HG02571 (cell line): Measurements from ENCODE around the gene SYNRG.
"Not testable (repeated sequence)": the region's sequence is repeated elsewhere in the genome, so short reads cannot be mapped to it uniquely, and the experiment has no call there.

Source experiments
- ATAC-seq: cut with Tn5 transposase; IDR thresholded peaks from one replicate; pipeline ENCODE4 v1.9.1; 2021; ENCODE audit warnings: mild to moderate bottlenecking, moderate library complexity; ENCODE audit not compliant: unreplicated experiment

The SYNRG gene

GRCh38 chr17:37541880-37542660, 67.1 kb downstream of the SYNRG start:
- ATAC-seq = no peak

DNA sequence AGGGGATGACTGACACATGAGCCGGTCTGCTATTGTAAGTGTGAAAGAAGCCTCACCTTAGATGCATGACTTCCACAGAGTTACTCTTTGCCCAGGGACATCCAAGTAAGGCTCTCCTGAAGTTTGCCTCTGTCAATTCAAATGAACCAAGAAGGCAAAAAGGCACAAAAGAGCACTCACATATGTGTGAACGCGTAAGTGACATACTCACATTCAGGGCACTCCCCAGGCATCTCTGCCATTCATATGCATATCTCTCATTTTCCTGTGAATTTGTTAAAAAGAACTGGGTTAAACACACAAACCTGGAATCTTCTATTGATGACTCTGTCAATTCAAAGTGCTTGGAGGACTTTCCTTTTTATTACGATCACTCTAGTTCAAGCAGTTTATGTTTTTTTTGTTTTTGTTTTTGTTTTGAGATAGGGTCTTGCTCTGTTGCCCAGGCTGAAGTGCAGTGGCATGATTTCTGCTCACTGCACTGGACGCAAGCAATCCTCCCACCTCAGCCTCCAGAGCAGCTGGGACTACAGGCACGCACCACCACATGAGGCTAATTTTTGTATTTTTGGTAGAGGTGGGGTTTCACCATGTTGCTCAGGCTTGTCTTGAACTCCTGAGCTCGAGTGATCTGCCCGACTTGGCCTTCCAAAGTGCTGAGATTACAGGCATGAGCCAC, 70.1 kb downstream of the SYNRG start:
- no peak for ATAC-seq

DNA sequence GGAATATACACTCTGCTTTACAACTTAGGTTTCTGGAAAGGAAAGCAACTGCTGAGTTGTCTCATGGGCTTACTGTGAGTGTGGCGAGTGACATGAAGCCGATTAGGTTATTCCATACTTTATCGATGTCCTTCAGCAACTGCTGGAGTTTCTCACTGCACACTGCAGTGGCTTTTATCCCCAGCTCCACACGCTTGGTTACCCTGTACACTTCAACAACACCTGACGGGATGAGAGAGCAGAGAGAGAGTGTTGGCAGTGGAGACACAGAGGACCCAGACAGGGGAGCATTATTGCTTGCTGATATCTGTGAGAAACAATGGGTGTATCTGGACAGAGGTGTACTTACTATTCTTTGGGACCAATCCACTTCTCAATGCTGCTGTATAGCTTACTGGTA, 73.3 kb downstream of the SYNRG start:
- ATAC-seq = no peak

GRCh38 chr17:37532756-37533155, 76.5 kb downstream of the SYNRG start:
- ATAC-seq = no peak

- ATAC-seq = no peak
Measured at GRCh38 chr17:37530420-37530819, 78.8 kb downstream of the SYNRG start.

DNA sequence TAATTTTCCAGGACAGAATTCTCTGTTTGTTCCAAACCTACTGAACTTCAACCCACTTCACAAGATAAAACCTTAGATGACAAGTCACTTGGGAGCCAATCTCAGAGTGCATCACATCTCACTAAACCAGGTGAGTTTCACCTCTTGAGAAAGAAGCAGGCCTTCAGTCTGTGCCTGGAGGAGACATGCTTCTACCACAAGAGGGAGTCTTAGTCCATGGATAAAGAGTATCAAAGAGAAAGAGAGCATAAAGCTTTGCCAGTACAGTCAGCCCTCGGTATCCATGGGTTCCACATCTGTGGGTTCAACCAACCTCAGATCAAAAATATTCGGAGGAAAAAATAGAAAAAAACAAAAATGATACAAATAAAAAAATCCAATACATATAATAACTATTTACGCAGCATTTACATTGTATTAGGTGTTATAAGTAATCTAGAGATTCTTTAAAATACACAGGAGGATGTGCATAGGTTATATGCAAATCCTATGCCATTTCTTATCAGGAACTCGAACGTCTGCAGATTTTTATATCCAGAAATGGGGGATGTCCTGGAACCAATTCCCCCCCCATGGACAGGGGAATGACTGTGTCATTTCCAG, 81.9 kb downstream of the SYNRG start:
- no peak for ATAC-seq

GRCh38 chr17:37523715-37524219, 85.5 kb downstream of the SYNRG start:
- ATAC-seq = no peak

DNA sequence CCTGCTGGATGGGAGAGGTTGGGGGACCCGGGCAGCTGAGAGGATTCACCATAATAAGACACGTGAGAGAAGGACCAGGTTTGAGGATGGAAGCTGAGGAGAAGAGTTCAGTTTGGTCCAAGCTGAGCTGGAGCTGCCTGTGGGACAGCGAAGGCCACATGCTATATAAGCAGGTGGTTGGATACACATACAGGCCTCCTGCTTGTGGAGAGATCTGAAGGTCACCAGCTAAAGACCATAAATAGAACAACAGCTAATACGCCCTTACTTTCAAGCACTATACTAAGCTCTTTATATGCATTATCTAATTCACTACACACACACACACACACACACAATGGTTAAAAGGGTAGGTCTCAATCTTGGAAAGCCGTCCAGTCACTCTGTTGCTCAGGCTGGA, 87.4 kb downstream of the SYNRG start:
- no peak for ATAC-seq

GRCh38 chr17:37520174-37520573, 89.0 kb downstream of the SYNRG start:
- ATAC-seq = no peak

GRCh38 chr17:37519251-37519985, 89.8 kb downstream of the SYNRG start:
- no peak for ATAC-seq

DNA sequence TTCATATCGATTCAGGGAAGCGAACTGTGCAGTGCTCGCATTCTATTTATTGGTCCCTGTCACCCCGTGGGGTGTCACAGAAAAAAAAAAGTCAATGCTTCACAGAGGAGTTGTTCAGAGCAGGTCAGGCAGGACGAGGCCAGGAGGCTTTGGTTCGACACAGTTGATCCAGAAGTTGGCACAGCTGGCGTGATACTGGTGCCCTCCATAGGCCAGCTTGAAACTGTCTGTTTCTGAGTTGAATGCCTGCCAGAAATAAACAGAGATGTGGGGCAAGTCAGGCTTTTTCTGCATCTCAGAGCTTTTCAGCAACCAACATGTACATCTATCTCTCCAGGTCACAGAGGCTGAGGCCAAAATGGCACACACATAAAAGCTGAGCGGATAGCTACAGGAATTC, 90.4 kb downstream of the SYNRG start:
- no peak for ATAC-seq

GRCh38 chr17:37517881-37518280, 91.3 kb downstream of the SYNRG start:
- no peak for ATAC-seq

- no peak for ATAC-seq
Measured at GRCh38 chr17:37516127-37516571, 93.1 kb downstream of the SYNRG start.

GRCh38 chr17:37513711-37514110, 95.5 kb downstream of the SYNRG start:
- no peak for ATAC-seq

DNA sequence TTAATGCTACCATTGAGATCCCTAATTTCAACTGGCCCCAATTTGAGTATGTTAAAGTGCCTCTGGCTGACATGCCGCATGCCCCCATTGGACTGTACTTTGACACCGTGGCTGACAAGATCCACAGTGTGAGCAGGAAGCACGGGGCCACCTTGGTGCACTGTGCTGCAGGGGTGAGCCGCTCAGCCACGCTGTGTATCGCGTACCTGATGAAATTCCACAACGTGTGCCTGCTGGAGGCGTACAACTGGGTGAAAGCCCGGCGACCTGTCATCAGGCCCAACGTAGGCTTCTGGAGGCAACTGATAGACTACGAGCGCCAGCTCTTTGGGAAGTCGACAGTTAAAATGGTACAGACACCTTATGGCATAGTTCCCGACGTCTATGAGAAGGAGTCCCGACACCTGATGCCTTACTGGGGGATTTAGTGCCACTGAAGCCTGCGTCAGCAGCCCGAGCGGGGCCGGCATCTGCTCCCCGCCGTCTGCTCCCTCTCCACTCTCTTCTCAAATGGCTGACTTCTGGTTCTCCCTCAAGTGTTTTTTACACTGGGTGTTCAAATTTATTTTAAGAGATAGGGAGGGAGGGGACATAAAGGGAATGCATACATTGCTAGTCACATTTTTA, 96.7 kb downstream of the SYNRG start:
- no peak for ATAC-seq

- ATAC-seq = not testable (repeated sequence)
Measured at GRCh38 chr17:37511642-37512041, 97.6 kb downstream of the SYNRG start.

DNA sequence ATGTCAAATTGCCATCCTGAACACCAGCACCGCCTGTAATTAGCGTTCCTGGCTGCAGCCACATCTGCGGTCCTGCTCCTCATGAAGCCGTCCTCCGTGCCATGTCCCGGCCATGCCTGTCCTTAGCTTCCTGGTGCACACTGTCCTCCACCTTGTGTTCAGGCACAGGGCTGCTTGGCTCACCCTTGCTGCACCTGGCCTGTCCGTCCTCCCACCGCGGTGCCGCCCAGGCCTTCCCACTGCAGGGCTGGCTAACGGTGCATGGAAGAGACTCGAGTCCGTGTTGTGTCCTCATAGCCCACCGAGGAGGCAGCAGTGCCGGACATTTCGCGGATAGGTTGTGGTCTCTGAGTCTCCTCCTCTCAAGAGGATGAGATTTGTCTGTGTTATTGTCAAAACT, 99.2 kb downstream of the SYNRG start:
- ATAC-seq = no peak

DNA sequence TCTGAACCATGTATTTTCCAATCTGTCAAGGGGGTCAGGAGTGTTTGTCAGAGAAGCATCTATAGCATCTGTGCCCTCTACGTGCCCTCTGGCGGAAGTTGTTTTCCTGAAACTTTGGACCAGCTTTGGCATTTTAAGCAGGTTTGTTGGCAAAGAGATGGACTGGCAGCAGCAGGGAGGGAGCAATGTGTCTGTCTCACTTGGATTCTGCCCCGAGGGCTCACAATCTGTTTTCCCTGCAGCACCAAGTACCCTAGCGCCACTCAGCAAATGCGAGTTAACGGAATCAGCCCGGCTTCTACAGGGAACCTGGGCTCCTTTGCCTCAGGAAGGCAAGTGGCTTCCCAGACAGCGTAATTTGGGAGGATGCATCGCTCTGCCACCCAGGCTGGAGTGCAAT, 102.1 kb downstream of the SYNRG start:
- ATAC-seq = no peak

DNA sequence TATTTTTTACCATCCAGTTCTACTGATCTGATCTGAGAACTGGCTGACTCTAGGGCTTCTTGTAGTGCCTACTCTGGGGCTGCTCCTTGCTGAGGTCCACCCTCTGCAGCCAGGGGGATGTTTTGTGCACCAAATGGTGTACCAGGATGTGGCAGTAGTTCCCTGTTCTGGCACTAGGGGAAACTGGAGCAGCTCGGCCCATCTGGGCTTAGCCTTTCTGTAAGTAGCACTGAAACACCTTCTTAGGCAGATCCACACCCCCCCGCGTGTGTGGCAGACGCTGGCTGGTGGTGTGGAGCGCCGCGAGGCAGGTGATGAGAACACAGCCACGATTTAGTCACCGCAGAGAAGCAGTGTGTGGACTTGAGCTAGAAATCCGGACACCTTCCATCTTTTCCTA, 102.5 kb downstream of the SYNRG start:
- no peak for ATAC-seq

- ATAC-seq = no peak
Measured at GRCh38 chr17:37505333-37505732, 103.9 kb downstream of the SYNRG start.

- no peak for ATAC-seq
Measured at GRCh38 chr17:37503148-37503547, 106.1 kb downstream of the SYNRG start.
